Measurements from ENCODE around the gene GPC6.

Gene GPC6

GRCh38 chr13:94212196-94212595 is 985.6 kb downstream of the GPC6 start:
- no peak for DNase-seq (ENCODE audit: low spot score)

- no peak for DNase-seq (ENCODE audit: low spot score)
Measured at GRCh38 chr13:94214121-94214520, 987.5 kb downstream of the GPC6 start.

DNA sequence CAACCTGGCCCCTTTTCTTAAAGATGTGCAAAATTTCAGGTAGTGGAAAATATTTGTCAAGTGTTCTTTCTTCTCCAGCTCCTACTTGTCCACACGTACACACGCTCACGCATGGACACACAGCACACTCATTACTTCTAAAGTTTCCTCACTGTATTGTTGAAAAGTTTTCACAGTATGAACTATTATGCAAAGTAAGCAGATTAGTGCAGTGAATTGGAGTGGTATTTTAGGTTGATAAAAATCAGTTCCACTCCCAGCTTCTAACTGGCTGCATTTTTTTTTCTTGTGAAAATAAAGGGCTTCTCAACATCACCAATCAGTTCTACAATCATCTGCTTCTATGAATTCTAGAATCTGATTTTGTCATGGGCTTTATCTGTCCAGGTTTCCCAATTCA is 988.4 kb downstream of the GPC6 start:
- DNase-seq (ENCODE audit: low spot score): no peak

DNA sequence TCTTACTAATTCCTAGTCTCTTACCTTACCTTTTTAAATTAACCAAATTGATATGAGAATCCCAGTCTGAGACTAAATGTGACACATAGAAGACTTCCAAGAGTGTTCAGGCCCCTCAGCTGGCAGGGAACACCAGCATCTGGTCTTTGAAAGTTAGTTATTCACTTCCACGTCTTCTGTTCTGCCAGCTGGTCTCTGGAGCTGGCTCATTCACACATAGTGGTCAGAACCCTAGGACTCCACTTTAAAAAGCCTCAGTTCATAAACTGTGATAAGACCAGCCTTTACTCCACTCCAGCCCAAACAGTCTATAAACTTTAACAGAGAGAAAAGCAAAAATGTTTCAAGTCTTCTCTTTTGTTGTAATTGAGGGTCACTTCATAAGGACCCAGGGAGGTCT is 989.9 kb downstream of the GPC6 start:
- DNase-seq (ENCODE audit: low spot score): no peak

DNA sequence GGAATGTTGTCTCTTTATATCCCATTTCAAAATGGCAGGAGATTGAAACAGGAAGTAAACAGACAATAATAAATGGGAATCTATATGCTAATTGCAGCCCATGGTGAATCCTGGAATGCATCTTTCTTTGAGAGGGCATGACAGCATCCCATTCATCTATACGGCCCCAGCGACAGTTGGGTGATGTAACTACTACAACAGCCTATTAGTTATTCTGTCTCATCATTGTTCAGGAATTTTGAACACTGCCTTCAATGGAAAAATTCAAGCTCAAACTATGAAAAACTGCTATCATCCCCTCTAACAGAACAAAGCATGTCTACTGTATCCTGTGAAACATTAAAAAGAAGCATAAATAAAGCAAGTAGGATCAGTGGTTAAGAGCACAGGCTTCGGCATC is 990.8 kb downstream of the GPC6 start:
- DNase-seq (ENCODE audit: low spot score): no peak

- no peak for DNase-seq (ENCODE audit: low spot score)
Measured at GRCh38 chr13:94218537-94218936, 991.9 kb downstream of the GPC6 start.

GRCh38 chr13:94218951-94219350 is 992.3 kb downstream of the GPC6 start:
- DNase-seq (ENCODE audit: low spot score): no peak

GRCh38 chr13:94224670-94225069 is 998.1 kb downstream of the GPC6 start:
- no peak for DNase-seq (ENCODE audit: low spot score)

- DNase-seq (ENCODE audit: low spot score): no peak
Measured at GRCh38 chr13:94227255-94227879, 1000.8 kb downstream of the GPC6 start.

DNA sequence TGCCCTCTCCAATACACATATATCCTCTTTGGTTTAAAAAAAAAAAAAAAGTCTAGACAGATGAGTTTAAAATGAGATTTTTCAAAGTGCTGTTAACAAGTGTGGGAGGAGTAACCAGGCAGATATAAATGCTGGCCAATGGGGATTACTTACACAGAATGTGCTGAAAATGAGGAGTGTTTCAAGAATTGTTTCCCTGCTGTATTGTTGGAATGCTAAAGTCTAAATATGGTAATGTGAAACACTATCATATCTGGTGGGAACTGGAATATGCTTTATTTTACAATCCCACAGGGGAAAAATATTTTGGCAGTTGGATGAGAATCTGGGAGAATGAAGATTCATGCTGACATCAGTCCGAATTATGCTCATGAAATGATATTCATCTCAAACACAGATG is 1002.2 kb downstream of the GPC6 start:
- DNase-seq (ENCODE audit: low spot score): no peak

DNA sequence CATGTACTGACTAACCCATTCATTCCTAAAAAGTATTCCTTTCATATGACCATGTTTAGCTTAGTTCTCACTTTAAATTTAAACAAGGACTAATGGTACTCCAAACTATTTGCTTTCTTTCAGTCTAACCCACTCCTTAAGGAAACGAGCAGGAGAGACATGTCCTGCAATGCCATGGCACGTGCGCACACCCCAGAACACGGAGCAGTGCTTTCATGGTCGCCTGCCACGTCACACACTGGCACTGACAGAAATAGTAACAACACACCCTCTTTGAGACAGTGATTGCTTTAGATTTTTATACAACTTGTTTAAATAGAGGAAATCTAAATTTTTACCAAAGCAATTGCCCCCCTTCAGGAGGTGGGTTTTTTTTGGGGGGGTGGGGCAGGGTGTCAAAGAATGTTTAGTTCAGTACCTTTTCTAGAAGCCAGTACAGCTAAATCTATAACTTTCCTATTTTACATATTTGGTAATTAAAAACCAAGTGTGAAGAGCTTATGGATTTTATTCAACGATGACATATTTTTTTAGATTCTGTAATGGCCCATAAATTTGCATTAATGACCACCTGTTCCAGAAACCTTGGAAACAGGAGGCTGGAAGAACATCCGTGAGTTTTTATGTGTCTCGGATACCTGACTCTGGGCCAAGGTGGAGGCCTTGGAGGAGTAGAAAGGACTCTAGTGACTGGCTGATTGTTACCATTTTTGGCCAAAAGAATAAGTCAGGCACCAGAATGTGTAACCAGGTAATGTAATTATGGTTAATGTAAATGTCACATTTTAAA is 1005.7 kb downstream of the GPC6 start:
- no peak for DNase-seq (ENCODE audit: low spot score)

GRCh38 chr13:94232956-94233355 is 1006.3 kb downstream of the GPC6 start:
- no peak for DNase-seq (ENCODE audit: low spot score)

- no peak for DNase-seq (ENCODE audit: low spot score)
Measured at GRCh38 chr13:94233401-94233800, 1006.8 kb downstream of the GPC6 start.

GRCh38 chr13:94233837-94234236 is 1007.2 kb downstream of the GPC6 start:
- DNase-seq (ENCODE audit: low spot score): no peak

DNA sequence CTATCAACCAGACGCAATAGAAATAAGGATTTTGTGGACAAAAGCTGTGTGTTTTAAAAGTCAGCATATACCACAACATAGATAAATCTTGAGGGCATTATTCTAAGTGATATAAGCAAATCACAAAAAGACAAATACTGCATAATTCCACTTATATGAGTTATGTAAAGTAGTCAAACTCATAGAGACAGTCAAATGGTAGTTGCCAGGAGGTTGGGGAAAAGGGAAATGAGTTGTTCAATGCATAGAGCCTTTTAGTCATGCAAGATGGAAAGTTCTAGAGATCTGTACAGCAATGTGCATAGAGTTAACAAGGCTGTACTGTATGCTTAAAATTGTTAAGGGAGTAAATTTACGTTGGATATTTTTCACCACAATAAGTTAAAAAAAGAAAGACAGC is 1008.1 kb downstream of the GPC6 start:
- no peak for DNase-seq (ENCODE audit: low spot score)

DNA sequence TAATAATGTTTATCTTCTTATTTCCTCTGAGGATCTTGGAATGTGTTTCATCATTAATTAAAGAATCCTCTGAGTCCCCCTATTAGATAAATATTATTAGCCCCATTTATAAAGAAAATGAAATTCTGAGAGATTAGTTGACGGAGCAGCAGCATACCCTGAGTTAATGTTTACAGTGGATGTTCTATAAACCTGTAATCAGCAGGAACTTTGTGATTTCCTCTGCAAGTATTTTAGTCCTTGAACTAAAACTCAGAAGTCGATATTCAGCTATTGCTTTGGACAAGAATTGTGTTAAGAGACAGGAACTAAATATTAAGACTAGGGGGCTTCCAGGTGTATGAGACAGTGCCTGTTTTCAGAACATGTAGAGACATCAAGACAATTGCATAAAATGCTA is 1009.5 kb downstream of the GPC6 start:
- DNase-seq (ENCODE audit: low spot score): no peak

- no peak for DNase-seq (ENCODE audit: low spot score)
Measured at GRCh38 chr13:94236872-94237271, 1010.3 kb downstream of the GPC6 start.

GRCh38 chr13:94239135-94239534 is 1012.5 kb downstream of the GPC6 start:
- no peak for DNase-seq (ENCODE audit: low spot score)

DNA sequence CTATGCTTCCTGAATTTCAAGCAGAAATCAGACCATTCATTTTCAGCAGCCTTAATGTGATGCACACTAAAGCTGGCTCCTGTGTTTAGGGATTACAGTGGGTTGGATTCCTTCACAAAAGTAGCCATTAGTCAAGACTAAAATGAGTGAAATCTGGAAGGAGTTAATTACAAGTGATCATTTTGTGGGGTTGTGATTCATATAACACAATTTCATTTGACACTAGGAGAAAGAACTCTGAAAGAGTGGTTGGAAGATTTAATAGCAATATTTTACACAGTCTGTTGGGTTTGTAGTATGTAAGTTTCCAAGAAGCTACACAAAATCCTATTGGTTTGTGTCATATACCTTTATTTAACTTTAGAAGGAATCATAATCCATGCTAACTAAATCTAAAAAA is 1015.9 kb downstream of the GPC6 start:
- DNase-seq (ENCODE audit: low spot score): no peak

- DNase-seq (ENCODE audit: low spot score): no peak
Measured at GRCh38 chr13:94243551-94243950, 1016.9 kb downstream of the GPC6 start.

DNA sequence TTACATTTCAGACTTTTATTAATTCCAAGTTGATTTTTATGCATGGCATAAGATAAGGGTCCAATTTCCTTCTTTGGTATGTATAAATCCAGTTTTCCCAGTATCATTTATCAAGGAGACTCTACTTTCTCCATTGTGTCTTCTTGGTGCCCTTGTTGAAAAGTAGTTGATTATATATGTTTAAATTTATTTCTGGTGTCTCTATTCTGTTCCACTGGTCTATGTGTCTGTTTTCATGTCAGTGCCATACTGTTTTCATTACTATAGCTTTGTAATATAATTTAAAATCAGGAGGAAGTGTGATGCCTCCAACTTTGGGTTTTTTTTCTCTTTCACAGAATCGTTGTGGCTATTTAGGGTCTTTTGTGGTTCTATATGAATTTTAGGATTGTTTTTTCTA is 1019.9 kb downstream of the GPC6 start:
- DNase-seq (ENCODE audit: low spot score): no peak

GRCh38 chr13:94247890-94248289 is 1021.3 kb downstream of the GPC6 start:
- no peak for DNase-seq (ENCODE audit: low spot score)

DNA sequence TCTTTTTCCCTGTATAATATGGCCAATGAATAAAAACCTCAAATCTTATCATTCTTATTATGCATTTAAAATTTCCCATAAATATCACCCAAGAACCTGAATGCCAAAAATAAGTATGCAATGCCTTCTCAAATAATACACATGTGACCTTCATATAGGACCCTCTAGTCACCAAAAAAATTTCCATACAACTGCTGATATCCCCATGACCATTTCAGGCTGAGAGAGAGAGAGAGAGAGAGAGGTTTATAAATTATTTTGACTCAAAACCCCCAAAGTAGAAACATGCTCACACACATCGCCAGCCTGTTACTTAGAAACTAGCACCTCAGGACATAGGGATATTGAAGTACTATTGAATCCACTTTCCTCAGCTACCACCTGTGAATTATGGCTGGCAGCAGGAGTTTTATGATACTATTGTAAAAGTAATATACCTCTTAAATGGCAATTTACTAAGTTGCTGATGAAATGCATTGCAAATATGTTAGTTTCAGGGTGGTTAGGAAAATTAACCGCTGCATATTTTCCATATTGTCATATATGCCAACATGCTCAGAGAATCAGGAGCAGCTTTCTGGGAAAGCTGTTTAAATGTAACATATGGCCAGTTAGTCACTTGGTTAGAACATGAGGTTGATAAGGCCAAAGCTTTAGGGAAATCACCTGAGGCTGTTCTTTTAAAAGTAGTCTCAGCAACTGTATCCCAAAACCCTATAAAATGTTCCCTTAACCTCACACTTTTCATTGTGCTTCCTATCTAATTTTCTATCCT is 1022.0 kb downstream of the GPC6 start:
- DNase-seq (ENCODE audit: low spot score): no peak

Measured in D341Med (cell line).